ENCODE data around the gene THAP7. TPM values are rescaled to one million over a fixed set of nuclear protein-coding genes. Genes with fewer than 3 reads are reported as not detected.
A peak's percentile ranks its signal among the peaks of the same experiment; 100 is the strongest.

The THAP7 gene
- total and polyA plus RNA-seq, 9 of the 15 experiments (the other 6 are each of a cell fraction or from before 2014, with no cell fraction given): 7.9 to 263 (median 84.1) TPM

- TF ChIP-seq ZNF609 (CRISPR knock-in tag; IDR thresholded peaks at IDR 0.05; ENCODE audit: borderline replicate concordance): no peak
- TF ChIP-seq SAFB2 (IDR thresholded peaks at IDR 0.05; ENCODE audit: borderline replicate concordance, low read depth, low read length, severe bottlenecking): no peak
- no peak for TF ChIP-seq CC2D1A (IDR thresholded peaks at IDR 0.05)
- TF ChIP-seq ZNF431 (CRISPR knock-in tag; IDR thresholded peaks at IDR 0.05): no peak
- no peak for TF ChIP-seq ZSCAN29 (IDR thresholded peaks at IDR 0.05)
- peak in 1 of 2 experiments; percentile 59 for TF ChIP-seq E2F6 (IDR thresholded peaks at IDR 0.05; ENCODE audit: borderline replicate concordance in 1 of 2, extremely low read depth in 1 of 2, insufficient read depth in 1 of 2, insufficient read length in 1 of 2, low read depth in 1 of 2, low read length in 1 of 2, poor library complexity in 1 of 2, severe bottlenecking in 1 of 2)
- 0 out of 2 replicates have a peak, but pooled peaks have one; percentile 74 for TF ChIP-seq CAMTA2 (CRISPR knock-in tag; conservative IDR thresholded peaks at IDR 0.05)
- no peak for TF ChIP-seq RFX1 (IDR thresholded peaks at IDR 0.05)
- peak; percentile 96 for TF ChIP-seq KLF1 (tag; IDR thresholded peaks at IDR 0.05)
- peak; percentile 26 for TF ChIP-seq SMARCB1 (IDR thresholded peaks at IDR 0.05; ENCODE audit: insufficient read length, low read depth)
- no peak for TF ChIP-seq SMAD4 (CRISPR knock-in tag; conservative IDR thresholded peaks at IDR 0.05)
- TF ChIP-seq TCF3 (CRISPR knock-in tag; IDR thresholded peaks at IDR 0.05): no peak
- TF ChIP-seq CHD1 (IDR thresholded peaks at IDR 0.05; ENCODE audit: low read length): peak; percentile 66
- TF ChIP-seq RUNX1 (IDR thresholded peaks at IDR 0.05; ENCODE audit: low read depth): no peak
- TF ChIP-seq, protein P1, sequence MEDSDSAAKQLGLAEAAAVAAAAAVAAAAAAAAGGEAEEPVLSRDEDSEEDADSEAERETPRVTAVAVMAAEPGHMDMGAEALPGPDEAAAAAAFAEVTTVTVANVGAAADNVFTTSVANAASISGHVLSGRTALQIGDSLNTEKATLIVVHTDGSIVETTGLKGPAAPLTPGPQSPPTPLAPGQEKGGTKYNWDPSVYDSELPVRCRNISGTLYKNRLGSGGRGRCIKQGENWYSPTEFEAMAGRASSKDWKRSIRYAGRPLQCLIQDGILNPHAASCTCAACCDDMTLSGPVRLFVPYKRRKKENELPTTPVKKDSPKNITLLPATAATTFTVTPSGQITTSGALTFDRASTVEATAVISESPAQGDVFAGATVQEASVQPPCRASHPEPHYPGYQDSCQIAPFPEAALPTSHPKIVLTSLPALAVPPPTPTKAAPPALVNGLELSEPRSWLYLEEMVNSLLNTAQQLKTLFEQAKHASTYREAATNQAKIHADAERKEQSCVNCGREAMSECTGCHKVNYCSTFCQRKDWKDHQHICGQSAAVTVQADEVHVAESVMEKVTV (CRISPR knock-in tag; IDR thresholded peaks at IDR 0.05): peak; percentile 48; the same call in 1 of the 2 replicates
- TF ChIP-seq, protein P2, sequence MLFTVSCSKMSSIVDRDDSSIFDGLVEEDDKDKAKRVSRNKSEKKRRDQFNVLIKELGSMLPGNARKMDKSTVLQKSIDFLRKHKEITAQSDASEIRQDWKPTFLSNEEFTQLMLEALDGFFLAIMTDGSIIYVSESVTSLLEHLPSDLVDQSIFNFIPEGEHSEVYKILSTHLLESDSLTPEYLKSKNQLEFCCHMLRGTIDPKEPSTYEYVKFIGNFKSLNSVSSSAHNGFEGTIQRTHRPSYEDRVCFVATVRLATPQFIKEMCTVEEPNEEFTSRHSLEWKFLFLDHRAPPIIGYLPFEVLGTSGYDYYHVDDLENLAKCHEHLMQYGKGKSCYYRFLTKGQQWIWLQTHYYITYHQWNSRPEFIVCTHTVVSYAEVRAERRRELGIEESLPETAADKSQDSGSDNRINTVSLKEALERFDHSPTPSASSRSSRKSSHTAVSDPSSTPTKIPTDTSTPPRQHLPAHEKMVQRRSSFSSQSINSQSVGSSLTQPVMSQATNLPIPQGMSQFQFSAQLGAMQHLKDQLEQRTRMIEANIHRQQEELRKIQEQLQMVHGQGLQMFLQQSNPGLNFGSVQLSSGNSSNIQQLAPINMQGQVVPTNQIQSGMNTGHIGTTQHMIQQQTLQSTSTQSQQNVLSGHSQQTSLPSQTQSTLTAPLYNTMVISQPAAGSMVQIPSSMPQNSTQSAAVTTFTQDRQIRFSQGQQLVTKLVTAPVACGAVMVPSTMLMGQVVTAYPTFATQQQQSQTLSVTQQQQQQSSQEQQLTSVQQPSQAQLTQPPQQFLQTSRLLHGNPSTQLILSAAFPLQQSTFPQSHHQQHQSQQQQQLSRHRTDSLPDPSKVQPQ (CRISPR knock-in tag; IDR thresholded peaks at IDR 0.05; ENCODE audit: borderline replicate concordance): 0 out of 2 replicates have a peak, but pooled peaks have one; percentile 37
- TF ChIP-seq ZNF232 (CRISPR knock-in tag; IDR thresholded peaks at IDR 0.05): no peak
- no peak for TF ChIP-seq ZNF23 (CRISPR knock-in tag; IDR thresholded peaks at IDR 0.05)
These were observed 13.0 kb upstream of the THAP7 start, which contains the start of gene P2RX6 (continued) for GRCh38 chr22:21014726-21015465.
